Progenitor cell of endocrine pancreas (in vitro differentiated cells): ENCODE results near the gene HOXA6. TPM values are rescaled to one million over a fixed set of nuclear protein-coding genes. Genes with fewer than 3 reads are reported as not detected.

ENCODE experiments used
- DNase-seq: peaks from one replicate; pipeline ENCODE4 v3.0.0; 2021; ENCODE audit warnings: low spot score; ENCODE audit not compliant: unreplicated experiment
- H3K27ac Mint-ChIP-seq: 2 replicates; pipeline ENCODE4 v1.8.0; 2021; ENCODE audit warnings: mild to moderate bottlenecking, moderate library complexity, mixed read lengths
- H3K27me3 Mint-ChIP-seq: 2 replicates; pipeline ENCODE4 v1.8.0; 2021; ENCODE audit warnings: mixed read lengths
- H3K36me3 Mint-ChIP-seq: 2 replicates; pipeline ENCODE4 v1.8.0; 2022; ENCODE audit warnings: mixed read lengths; ENCODE audit not compliant: insufficient read depth
- H3K4me1 Mint-ChIP-seq: 2 replicates; pipeline ENCODE4 v1.8.0; 2021; ENCODE audit warnings: low read depth, mixed read lengths
- H3K4me3 Mint-ChIP-seq: 2 replicates; pipeline ENCODE4 v1.8.0; 2021; ENCODE audit warnings: low read depth, mild to moderate bottlenecking, moderate library complexity, mixed read lengths
- H3K9me3 Mint-ChIP-seq: 2 replicates; pipeline ENCODE4 v1.8.0; 2021; ENCODE audit warnings: low read depth, mixed read lengths
- CTCF ChIP-seq: fragments of 200-600 bp; sonication (generic); IDR thresholded peaks from one replicate; pipeline ENCODE4 v1.5.0; 2021; ENCODE audit warnings: antibody characterized with exemption, mild to moderate bottlenecking; ENCODE audit not compliant: unreplicated experiment
- total RNA-seq: library from RNA; stranded (reverse); gene quantifications from 2 replicates; pipeline ENCODE4 v1.2.1, GENCODE V29; 2021

Gene HOXA6
- total RNA-seq, 1 donor from 2014 or later, result 0.38 TPM

- TF ChIP-seq CTCF, result no peak
- Mint-ChIP-seq H3K4me3 (peak overlapping the region; percentile 97), H3K27me3 (no peaks in the 10 kb centered on the region), H3K27ac (peak overlapping the region; percentile 99), H3K4me1 (peaks cover 76% of the 10 kb centered on the region), H3K36me3 (peaks cover 12% of the 10 kb centered on the region), H3K9me3 (no peaks in the 10 kb centered on the region)
- no peak for DNase-seq
These were observed 29.0 kb downstream of the HOXA6 start for GRCh38 chr7:27118580-27118979.

GRCh38 chr7:27117887-27118491 lies 29.6 kb downstream of the HOXA6 start:
- no peaks in the 10 kb centered on the region for H3K27me3 Mint-ChIP-seq
- peaks cover 14% of the 10 kb centered on the region for H3K36me3 Mint-ChIP-seq
- no peak for TF ChIP-seq CTCF
- H3K4me1 Mint-ChIP-seq, result peaks cover 70% of the 10 kb centered on the region
- H3K4me3 Mint-ChIP-seq, result peak overlapping the region; percentile 97
- DNase-seq, result no peak
- peak overlapping the region; percentile 81 for H3K27ac Mint-ChIP-seq
- H3K9me3 Mint-ChIP-seq, result no peaks in the 10 kb centered on the region

- Mint-ChIP-seq H3K9me3 (no peaks in the 10 kb centered on the region), H3K36me3 (peaks cover 14% of the 10 kb centered on the region), H3K27me3 (no peaks in the 10 kb centered on the region), H3K4me3 (peak overlapping the region; percentile 97), H3K4me1 (peaks cover 64% of the 10 kb centered on the region), H3K27ac (peak overlapping the region; percentile 81)
- no peak for DNase-seq
- TF ChIP-seq CTCF, result no peak
These were observed 30.4 kb downstream of the HOXA6 start for GRCh38 chr7:27116962-27117886.

- Mint-ChIP-seq H3K4me1 (peaks cover 66% of the 10 kb centered on the region), H3K9me3 (no peaks in the 10 kb centered on the region), H3K27me3 (no peaks in the 10 kb centered on the region), H3K36me3 (peaks cover 15% of the 10 kb centered on the region), H3K27ac (peak overlapping the region; percentile 98), H3K4me3 (peak overlapping the region; percentile 97)
- TF ChIP-seq CTCF, result no peak
- DNase-seq, result no peak
These were observed 31.3 kb downstream of the HOXA6 start for GRCh38 chr7:27116031-27116961.
